ENCODE measurements around the gene KDM3A. TPM values are rescaled to one million over a fixed set of nuclear protein-coding genes. Genes with fewer than 3 reads are reported as not detected.

KDM3A gene
- total RNA-seq, 3 donors from 2014 or later: 36.1 to 73.6 (median 53.6) TPM

GRCh38 chr2:86487062-86487461 is 45.9 kb downstream of the KDM3A start:
- no peaks in the 10 kb centered on the region for H3K4me1 ChIP-seq (ENCODE audit: low read depth)
- H3K36me3 ChIP-seq (ENCODE audit: low read depth): peaks cover 8% of the 10 kb centered on the region
- intact Hi-C loops (cut with DNase I, micrococcal nuclease): no loop called here
- H3K9me3 ChIP-seq: no peaks in the 10 kb centered on the region
- no peak for TF ChIP-seq CTCF (IDR thresholded peaks at IDR 0.05)
- no peak for DNase-seq
- no peak for ATAC-seq
- no peak overlapping the region for H3K4me3 ChIP-seq

- Histone ChIP-seq H3K4me1 (ENCODE audit: low read depth) (peaks cover 3% of the 10 kb centered on the region), H3K4me3 (no peak overlapping the region), H3K9me3 (no peaks in the 10 kb centered on the region), H3K36me3 (ENCODE audit: low read depth) (peaks cover 2% of the 10 kb centered on the region)
- ATAC-seq: no peak
- no peak for TF ChIP-seq CTCF (IDR thresholded peaks at IDR 0.05)
- intact Hi-C loops (cut with DNase I, micrococcal nuclease): no loop called here
- DNase-seq: no peak
Observed at GRCh38 chr2:86488561-86489250, 47.5 kb downstream of the KDM3A start.

GRCh38 chr2:86489542-86489941 is 48.4 kb downstream of the KDM3A start:
- TF ChIP-seq CTCF (IDR thresholded peaks at IDR 0.05): no peak
- no peak for DNase-seq
- no peaks in the 10 kb centered on the region for H3K36me3 ChIP-seq (ENCODE audit: low read depth)
- H3K4me1 ChIP-seq (ENCODE audit: low read depth): peaks cover 3% of the 10 kb centered on the region
- intact Hi-C loops (cut with DNase I, micrococcal nuclease): no loop called here
- H3K9me3 ChIP-seq: no peaks in the 10 kb centered on the region
- no peak for ATAC-seq
- H3K4me3 ChIP-seq: no peak overlapping the region

GRCh38 chr2:86490245-86490644 is 49.1 kb downstream of the KDM3A start:
- Histone ChIP-seq H3K4me1 (ENCODE audit: low read depth) (peaks cover 3% of the 10 kb centered on the region), H3K4me3 (no peak overlapping the region), H3K36me3 (ENCODE audit: low read depth) (no peaks in the 10 kb centered on the region), H3K9me3 (no peaks in the 10 kb centered on the region)
- TF ChIP-seq CTCF (IDR thresholded peaks at IDR 0.05): no peak
- intact Hi-C loops (cut with DNase I, micrococcal nuclease): no loop called here
- ATAC-seq (no peak), DNase-seq (no peak)

GRCh38 chr2:86491088-86491487 is 49.9 kb downstream of the KDM3A start:
- no peak for ATAC-seq
- no peaks in the 10 kb centered on the region for H3K9me3 ChIP-seq
- no peak for TF ChIP-seq CTCF (IDR thresholded peaks at IDR 0.05)
- DNase-seq: no peak
- peaks cover 3% of the 10 kb centered on the region for H3K4me1 ChIP-seq (ENCODE audit: low read depth)
- no peaks in the 10 kb centered on the region for H3K36me3 ChIP-seq (ENCODE audit: low read depth)
- intact Hi-C loops (cut with DNase I, micrococcal nuclease): no loop called here
- no peak overlapping the region for H3K4me3 ChIP-seq
